ENCODE measurements around the gene SSBP4.
A peak's percentile ranks its signal among the peaks of the same experiment; 100 is the strongest.

SSBP4 gene

GRCh38 chr19:18446145-18446810, 27.1 kb downstream of the SSBP4 start:
- H3K27ac ChIP-seq: peak overlapping the region; percentile 22
- ChIA-PET POLR2A (ENCODE audit: low non-redundant PET) (no interaction called here), CTCF (interaction anchor here (0.6 kb wide), 2 partner anchors 144 to 420 kb away, joined by 3 to 4 read pairs; no protein-coding TSS in a partner anchor)
- DNase-seq (ENCODE audit: low spot score): no peak
- TF ChIP-seq CTCF (conservative IDR thresholded peaks at IDR 0.05; ENCODE audit: low read depth): no peak

GRCh38 chr19:18446811-18447359, 27.7 kb downstream of the SSBP4 start:
- no peak for TF ChIP-seq CTCF (conservative IDR thresholded peaks at IDR 0.05; ENCODE audit: low read depth)
- no peak for DNase-seq (ENCODE audit: low spot score)
- ChIA-PET POLR2A (ENCODE audit: low non-redundant PET) (no interaction called here), CTCF (interaction anchor here (0.6 to 1.6 kb wide), 3 partner anchors 14 to 299 kb away, joined by 3 to 6 read pairs (median 4); no protein-coding TSS in a partner anchor)
- peak overlapping the region; percentile 22 for H3K27ac ChIP-seq

GRCh38 chr19:18449552-18449951, 30.4 kb downstream of the SSBP4 start:
- CTCF ChIA-PET: interaction anchor here (0.7 to 2.8 kb wide), 2 partner anchors 71 to 186 kb away, joined by 3 to 10 read pairs; partner anchors contain the start of gene ELL
- POLR2A ChIA-PET (ENCODE audit: low non-redundant PET): no interaction called here
- DNase-seq (ENCODE audit: low spot score): no peak
- peak overlapping the region; percentile 16 for H3K27ac ChIP-seq
- no peak for TF ChIP-seq CTCF (conservative IDR thresholded peaks at IDR 0.05; ENCODE audit: low read depth)

- peak overlapping the region; percentile 72 for H3K27ac ChIP-seq
- ChIA-PET CTCF (interaction anchor here (0.6 to 4.2 kb wide), 18 partner anchors 10 to 489 kb away, joined by 3 to 48 read pairs (median 4); partner anchors contain the start of genes ELL, REX1BD and UBA52), POLR2A (ENCODE audit: low non-redundant PET) (no interaction called here)
- DNase-seq (ENCODE audit: low spot score): no peak
- no peak for TF ChIP-seq CTCF (conservative IDR thresholded peaks at IDR 0.05; ENCODE audit: low read depth)
Observed at GRCh38 chr19:18450021-18450930, 31.1 kb downstream of the SSBP4 start.

- DNase-seq (ENCODE audit: low spot score): peak; percentile 74
- ChIA-PET POLR2A (ENCODE audit: low non-redundant PET) (no interaction called here), CTCF (interaction anchor here (0.5 to 4.2 kb wide), 25 partner anchors 8 to 488 kb away, joined by 3 to 48 read pairs (median 3); partner anchors contain the start of genes ELL, FKBP8, REX1BD and UBA52)
- peak; percentile 99 for TF ChIP-seq CTCF (conservative IDR thresholded peaks at IDR 0.05; ENCODE audit: low read depth)
- H3K27ac ChIP-seq: peak overlapping the region; percentile 72
Observed at GRCh38 chr19:18450931-18451836, 32.0 kb downstream of the SSBP4 start.

Data from RWPE1 (cell line).